Neural progenitor cell (in vitro differentiated cells): ENCODE measurements around the gene ATRAID. TPM values are rescaled to one million over a fixed set of nuclear protein-coding genes. Genes with fewer than 3 reads are reported as not detected.
"Not testable (repeated sequence)": the region's sequence is repeated elsewhere in the genome, so short reads cannot be mapped to it uniquely, and the experiment has no call there.

Source experiments
- DNase-seq: peaks from one replicate; pipeline ENCODE4 v3.0.0-alpha.2; 2016; ENCODE audit warnings: low spot score
- H2AFZ ChIP-seq: fragments of 200-600 bp; sonication (generic); replicated peaks from 2 replicates; pipeline ENCODE4 v1.6.1; 2016; ENCODE audit warnings: antibody characterized with exemption
- H3F3A ChIP-seq: fragments of 200-600 bp; sonication (generic); 2 replicates; pipeline ENCODE4 v1.6.1; 2016; ENCODE audit warnings: antibody characterized with exemption, low read depth
- H3K27ac ChIP-seq: fragments of 200-600 bp; sonication (generic); 2 replicates; pipeline ENCODE4 v1.5.1; 2016; ENCODE audit warnings: mild to moderate bottlenecking
- H3K27me3 ChIP-seq: fragments of 200-600 bp; sonication (generic); 2 replicates; pipeline ENCODE4 v1.6.1; 2016; ENCODE audit warnings: mild to moderate bottlenecking, moderate library complexity
- H3K36me3 ChIP-seq: fragments of 200-600 bp; sonication (generic); 2 replicates; pipeline ENCODE4 v1.5.1; 2016
- H3K4me1 ChIP-seq: fragments of 200-600 bp; sonication (generic); 2 replicates; pipeline ENCODE4 v1.6.1; 2016; ENCODE audit warnings: mixed run types
- H3K4me2 ChIP-seq: fragments of 200-600 bp; sonication (generic); 2 replicates; pipeline ENCODE4 v1.6.1; 2016
- H3K4me3 ChIP-seq: fragments of 200-600 bp; sonication (generic); 2 replicates; pipeline ENCODE4 v1.5.1; 2016
- H3K79me2 ChIP-seq: fragments of 200-600 bp; sonication (generic); 2 replicates; pipeline ENCODE4 v1.6.1; 2016; ENCODE audit warnings: low read depth
- H3K9ac ChIP-seq: fragments of 200-600 bp; sonication (generic); 2 replicates; pipeline ENCODE4 v1.6.1; 2016
- H3K9me3 ChIP-seq: fragments of 200-600 bp; sonication (generic); 2 replicates; pipeline ENCODE4 v1.5.1; 2016; ENCODE audit warnings: low read depth
- H4K20me1 ChIP-seq: fragments of 200-600 bp; sonication (generic); 2 replicates; pipeline ENCODE4 v1.6.1; 2016; ENCODE audit warnings: low read depth
- H3K27ac Mint-ChIP-seq: 3 replicates; pipeline ENCODE4 v1.8.0; 2021; ENCODE audit warnings: mixed read lengths
- H3K27me3 Mint-ChIP-seq: 2 replicates; pipeline ENCODE4 v1.8.0; 2022; ENCODE audit warnings: low read depth, mild to moderate bottlenecking, inconsistent platforms, moderate library complexity, mixed read lengths; ENCODE audit not compliant: insufficient read depth
- H3K36me3 Mint-ChIP-seq: 3 replicates; pipeline ENCODE4 v1.8.0; 2021; ENCODE audit warnings: mixed read lengths
- H3K4me1 Mint-ChIP-seq: 3 replicates; pipeline ENCODE4 v1.8.0; 2021; ENCODE audit warnings: mixed read lengths
- H3K4me3 Mint-ChIP-seq: 3 replicates; pipeline ENCODE4 v1.8.0; 2021; ENCODE audit warnings: mild to moderate bottlenecking, moderate library complexity, mixed read lengths
- H3K9me3 Mint-ChIP-seq: 3 replicates; pipeline ENCODE4 v1.8.0; 2020; ENCODE audit warnings: mixed read lengths
- CTCF ChIP-seq: fragments of 200-600 bp; sonication (generic); IDR thresholded peaks from 2 replicates; pipeline ENCODE4 v1.5.1; 2017; ENCODE audit warnings: antibody characterized with exemption, mild to moderate bottlenecking
- EZH2 ChIP-seq: fragments of 200-600 bp; sonication (generic); IDR thresholded peaks from 2 replicates; pipeline ENCODE4 v1.6.1; 2017; ENCODE audit warnings: antibody characterized with exemption, mild to moderate bottlenecking, moderate library complexity
- EZH2phosphoT487 ChIP-seq: fragments of 200-600 bp; sonication (generic); IDR thresholded peaks from 2 replicates; pipeline ENCODE4 v1.6.1; 2017; ENCODE audit warnings: antibody characterized with exemption
- total RNA-seq: library from RNA; depleted of rRNA; stranded (reverse); fragments of >200 nt; gene quantifications from 2 replicates; pipeline ENCODE4 v1.2.3, GENCODE V29; 2015; ENCODE audit warnings: low replicate concordance

The ATRAID gene
- total RNA-seq, 1 donor from 2014 or later, result 142 TPM

DNA sequence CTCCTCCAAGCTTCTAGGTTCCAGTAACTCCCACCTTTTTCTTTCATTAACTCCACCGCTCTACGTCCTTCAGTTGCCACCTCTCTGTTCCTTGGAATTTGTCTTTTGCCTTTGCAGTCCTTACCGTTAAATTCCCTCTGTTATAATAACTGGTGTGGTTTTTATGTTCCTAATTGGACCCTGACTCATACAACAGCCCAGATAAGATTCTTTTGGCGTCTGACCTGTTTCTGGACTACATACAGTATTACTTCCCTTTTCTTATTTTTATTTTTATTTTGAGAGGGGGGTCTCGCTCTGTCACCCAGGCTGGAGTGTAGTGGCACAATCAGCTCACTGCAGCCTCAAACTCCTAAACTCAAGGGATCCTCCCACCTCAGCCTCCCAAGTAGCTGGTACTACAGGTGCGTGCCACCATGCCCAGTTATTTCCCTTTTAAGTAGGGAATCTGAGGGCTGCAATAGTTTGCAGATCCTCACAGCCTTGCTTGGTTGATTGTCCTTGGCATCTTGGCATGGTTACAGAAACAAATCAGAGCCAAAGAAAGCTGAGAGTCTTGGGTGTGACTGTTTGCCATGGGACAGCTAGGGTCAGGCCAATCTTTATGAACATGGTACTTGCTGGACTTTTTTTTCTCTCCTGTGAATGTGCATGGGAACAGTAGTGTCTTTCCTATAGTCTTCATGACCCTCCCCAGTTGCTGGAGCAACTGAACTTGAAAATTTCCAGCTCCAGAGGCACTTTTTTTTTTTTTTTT, 41.1 kb upstream of the ATRAID start:
- TF ChIP-seq EZH2 (no peak), EZH2phosphoT487 (no peak), CTCF (no peak)
- Mint-ChIP-seq H3K27ac (no peak overlapping the region), H3K4me1 (no peaks in the 10 kb centered on the region), H3K4me3 (no peak overlapping the region), H3K27me3 (peaks cover 2% of the 10 kb centered on the region), H3K9me3 (no peaks in the 10 kb centered on the region), H3K36me3 (no peaks in the 10 kb centered on the region)
- Histone ChIP-seq H3F3A (peaks cover 3% of the 10 kb centered on the region), H3K9me3 (no peaks in the 10 kb centered on the region), H3K4me2 (peak overlapping the region; percentile 75), H3K27ac (no peak overlapping the region), H3K4me3 (no peak overlapping the region), H3K9ac (no peak overlapping the region), H3K27me3 (peaks cover 19% of the 10 kb centered on the region), H3K4me1 (peaks cover under 1% of the 10 kb centered on the region), H2AFZ (peak overlapping the region; percentile 99), H4K20me1 (no peaks in the 10 kb centered on the region), H3K79me2 (no peaks in the 10 kb centered on the region), H3K36me3 (no peaks in the 10 kb centered on the region)
- DNase-seq, result no peak

DNA sequence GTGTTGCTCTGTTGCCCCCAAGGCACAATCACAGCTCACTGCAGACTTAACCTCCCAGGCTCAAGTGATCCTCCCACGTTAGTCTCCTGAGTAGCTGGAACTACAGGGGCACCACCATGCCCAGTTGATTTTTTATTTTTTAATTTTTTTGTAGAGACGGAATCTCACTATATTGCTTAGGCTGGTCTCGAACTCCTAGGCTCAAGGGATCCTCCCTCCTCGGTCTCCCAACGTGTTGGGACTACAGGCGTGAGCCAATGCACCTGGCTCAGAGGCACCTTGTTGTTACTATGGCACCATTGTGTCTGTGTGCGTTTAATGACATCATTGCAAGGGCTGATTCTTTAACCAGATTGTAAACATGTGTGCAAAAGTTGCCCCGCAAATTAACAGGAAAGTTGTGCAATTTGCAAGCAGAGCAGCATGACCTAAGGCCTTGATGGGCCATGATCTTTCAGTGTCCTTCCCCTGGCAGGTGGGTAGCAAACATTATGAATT, 40.4 kb upstream of the ATRAID start:
- H3K4me1 Mint-ChIP-seq, result no peaks in the 10 kb centered on the region
- no peaks in the 10 kb centered on the region for H3K9me3 Mint-ChIP-seq
- Histone ChIP-seq H3K27ac (no peak overlapping the region), H3K4me2 (no peak overlapping the region), H2AFZ (no peak overlapping the region), H3F3A (peaks cover 3% of the 10 kb centered on the region), H3K4me1 (no peaks in the 10 kb centered on the region), H3K9ac (no peak overlapping the region), H3K79me2 (no peaks in the 10 kb centered on the region), H3K4me3 (no peak overlapping the region), H3K9me3 (no peaks in the 10 kb centered on the region), H3K27me3 (peaks cover 19% of the 10 kb centered on the region), H3K36me3 (no peaks in the 10 kb centered on the region), H4K20me1 (no peaks in the 10 kb centered on the region)
- no peak for DNase-seq
- H3K27ac Mint-ChIP-seq, result no peak overlapping the region
- no peak for TF ChIP-seq EZH2phosphoT487
- H3K4me3 Mint-ChIP-seq, result no peak overlapping the region
- peaks cover 2% of the 10 kb centered on the region for H3K27me3 Mint-ChIP-seq
- no peaks in the 10 kb centered on the region for H3K36me3 Mint-ChIP-seq

GRCh38 chr2:27174638-27175037, 37.2 kb upstream of the ATRAID start:
- Histone ChIP-seq H3F3A (no peaks in the 10 kb centered on the region), H3K36me3 (no peaks in the 10 kb centered on the region), H3K4me3 (no peak overlapping the region), H3K9ac (no peak overlapping the region), H3K79me2 (no peaks in the 10 kb centered on the region), H3K4me2 (no peak overlapping the region), H3K27ac (no peak overlapping the region), H3K27me3 (peaks cover 19% of the 10 kb centered on the region), H4K20me1 (no peaks in the 10 kb centered on the region), H2AFZ (peak overlapping the region; percentile 78), H3K4me1 (no peaks in the 10 kb centered on the region), H3K9me3 (no peaks in the 10 kb centered on the region)
- TF ChIP-seq EZH2, result no peak
- no peaks in the 10 kb centered on the region for H3K36me3 Mint-ChIP-seq
- H3K4me1 Mint-ChIP-seq, result peaks cover 3% of the 10 kb centered on the region
- no peak overlapping the region for H3K4me3 Mint-ChIP-seq
- DNase-seq, result peak; percentile 16
- H3K27ac Mint-ChIP-seq, result no peak overlapping the region
- no peaks in the 10 kb centered on the region for H3K9me3 Mint-ChIP-seq
- H3K27me3 Mint-ChIP-seq, result peaks cover 2% of the 10 kb centered on the region

DNA sequence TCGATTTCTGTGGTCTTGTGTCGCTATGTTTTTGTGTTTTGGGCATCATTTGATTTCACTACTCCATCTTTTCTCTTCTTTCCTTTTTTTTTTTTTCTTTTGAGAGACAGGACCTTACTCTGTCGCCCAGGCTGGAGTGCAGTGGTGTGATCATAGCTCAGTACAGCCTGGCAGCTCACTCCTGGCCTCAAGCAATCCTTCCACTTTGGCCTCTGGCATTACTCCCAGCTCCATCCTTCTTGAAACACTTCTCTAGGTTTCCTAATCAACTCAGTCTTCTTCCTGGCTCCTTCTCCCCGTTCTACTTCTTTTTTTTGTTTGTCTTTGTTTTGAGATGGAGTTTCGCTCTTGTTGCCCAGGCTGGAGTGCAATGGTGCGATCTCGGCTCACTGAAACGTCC, 36.5 kb upstream of the ATRAID start:
- Histone ChIP-seq H3K4me3 (no peak overlapping the region), H3K27me3 (peaks cover 16% of the 10 kb centered on the region), H3K9me3 (no peaks in the 10 kb centered on the region), H3K79me2 (no peaks in the 10 kb centered on the region), H3F3A (no peaks in the 10 kb centered on the region), H3K4me1 (no peaks in the 10 kb centered on the region), H3K27ac (no peak overlapping the region), H3K36me3 (no peaks in the 10 kb centered on the region), H3K4me2 (no peak overlapping the region), H3K9ac (no peak overlapping the region), H4K20me1 (no peaks in the 10 kb centered on the region), H2AFZ (peak overlapping the region; percentile 78)
- Mint-ChIP-seq H3K4me3 (no peak overlapping the region), H3K27me3 (no peaks in the 10 kb centered on the region), H3K4me1 (peaks cover 3% of the 10 kb centered on the region), H3K36me3 (no peaks in the 10 kb centered on the region), H3K27ac (no peak overlapping the region), H3K9me3 (no peaks in the 10 kb centered on the region)
- TF ChIP-seq CTCF, result no peak
- TF ChIP-seq EZH2, result no peak
- TF ChIP-seq EZH2phosphoT487, result no peak
- no peak for DNase-seq

- H2AFZ ChIP-seq, H3F3A ChIP-seq, H3K4me1 ChIP-seq, H3K4me3 ChIP-seq, DNase-seq, H3K9ac ChIP-seq, H3K27ac ChIP-seq, H3K36me3 ChIP-seq, H3K9me3 ChIP-seq, H4K20me1 ChIP-seq, H3K27me3 Mint-ChIP-seq, H3K9me3 Mint-ChIP-seq, H3K4me1 Mint-ChIP-seq, H3K36me3 Mint-ChIP-seq, H3K4me2 ChIP-seq, H3K4me3 Mint-ChIP-seq, H3K79me2 ChIP-seq, H3K27ac Mint-ChIP-seq: not testable (repeated sequence)
- peaks cover 11% of the 10 kb centered on the region for H3K27me3 ChIP-seq
These were observed 36.1 kb upstream of the ATRAID start for GRCh38 chr2:27175781-27176180.
